Lower leg skin (tissue), 3 donors: ENCODE data around the gene FBXO44.

Experiments used
- POLR2A ChIP-seq, 2 donors: fragments of 450-650 bp; IDR thresholded peaks; one replicate each; pipeline ENCODE4 v1.6.1; 2016 to 2017; ENCODE audit warnings: antibody characterized with exemption in 2 of 2, mild to moderate bottlenecking in 1 of 2, moderate library complexity in 1 of 2
- TF ChIP-seq, protein P1 (sequence below), 3 donors: fragments of 450-650 bp; IDR thresholded peaks; one replicate each; pipeline ENCODE4 v1.5.1; 2016; ENCODE audit warnings: antibody characterized with exemption in 3 of 3, mild to moderate bottlenecking in 3 of 3, moderate library complexity in 2 of 3

DNA sequence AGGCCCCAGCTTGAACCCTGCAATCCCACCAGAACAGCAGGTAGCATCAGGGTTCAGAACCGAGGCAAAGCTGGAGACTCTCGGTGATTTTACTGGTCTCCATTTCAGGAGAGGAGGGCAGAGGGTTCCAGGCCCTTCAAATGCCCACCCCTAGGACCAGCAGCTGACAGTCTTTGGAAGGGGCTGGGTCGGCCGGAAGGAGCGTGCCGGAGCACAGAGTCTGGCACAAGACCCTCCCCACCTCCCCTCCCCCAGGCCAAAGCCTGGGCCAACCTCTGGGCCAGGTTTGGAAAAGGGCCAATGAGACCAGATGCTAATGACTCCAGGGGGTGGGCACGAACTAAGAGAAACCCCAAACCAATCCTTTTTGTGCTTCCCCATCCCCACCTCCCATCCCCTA lies 7.3 kb upstream of the FBXO44 start:
- TF ChIP-seq, protein P1, sequence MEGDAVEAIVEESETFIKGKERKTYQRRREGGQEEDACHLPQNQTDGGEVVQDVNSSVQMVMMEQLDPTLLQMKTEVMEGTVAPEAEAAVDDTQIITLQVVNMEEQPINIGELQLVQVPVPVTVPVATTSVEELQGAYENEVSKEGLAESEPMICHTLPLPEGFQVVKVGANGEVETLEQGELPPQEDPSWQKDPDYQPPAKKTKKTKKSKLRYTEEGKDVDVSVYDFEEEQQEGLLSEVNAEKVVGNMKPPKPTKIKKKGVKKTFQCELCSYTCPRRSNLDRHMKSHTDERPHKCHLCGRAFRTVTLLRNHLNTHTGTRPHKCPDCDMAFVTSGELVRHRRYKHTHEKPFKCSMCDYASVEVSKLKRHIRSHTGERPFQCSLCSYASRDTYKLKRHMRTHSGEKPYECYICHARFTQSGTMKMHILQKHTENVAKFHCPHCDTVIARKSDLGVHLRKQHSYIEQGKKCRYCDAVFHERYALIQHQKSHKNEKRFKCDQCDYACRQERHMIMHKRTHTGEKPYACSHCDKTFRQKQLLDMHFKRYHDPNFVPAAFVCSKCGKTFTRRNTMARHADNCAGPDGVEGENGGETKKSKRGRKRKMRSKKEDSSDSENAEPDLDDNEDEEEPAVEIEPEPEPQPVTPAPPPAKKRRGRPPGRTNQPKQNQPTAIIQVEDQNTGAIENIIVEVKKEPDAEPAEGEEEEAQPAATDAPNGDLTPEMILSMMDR (IDR thresholded peaks at IDR 0.05), result no peak
- no peak for TF ChIP-seq POLR2A (IDR thresholded peaks at IDR 0.05)
